HG02798 (cell line): Measurements from ENCODE around the gene SPRR4.
"Not testable (repeated sequence)": the region's sequence is repeated elsewhere in the genome, so short reads cannot be mapped to it uniquely, and the experiment has no call there.

ENCODE experiments used
- ATAC-seq: cut with Tn5 transposase; IDR thresholded peaks from one replicate; pipeline ENCODE4 v1.9.1; 2021; ENCODE audit warnings: mild to moderate bottlenecking; ENCODE audit not compliant: unreplicated experiment, poor library complexity

Gene SPRR4

DNA sequence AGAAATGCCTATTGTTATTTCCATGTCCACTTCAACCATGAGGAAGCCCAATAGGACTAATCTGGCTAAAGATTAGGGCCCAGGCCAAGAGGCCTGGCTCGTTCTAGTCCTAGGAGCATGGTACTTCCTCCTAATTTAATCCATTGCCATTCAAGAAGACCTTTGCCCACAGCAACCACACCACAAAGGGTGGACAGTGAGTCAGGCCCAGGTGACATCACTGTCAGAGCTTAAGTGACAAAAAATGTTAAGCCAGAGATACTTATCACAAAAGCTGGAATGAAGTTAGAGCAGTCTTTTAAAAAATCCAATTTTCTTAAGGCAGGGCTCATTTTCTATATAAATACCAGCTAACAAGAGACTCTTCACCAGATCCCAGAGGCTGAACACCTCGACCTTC lies 30.9 kb downstream of the SPRR4 start, which contains the start of gene SPRR3:
Gene SPRR3 (plus strand): TSS at position 368 of the 400 bp plus-strand sequence. CDS start 1,272 bp downstream, outside the sequence.
- no peak for ATAC-seq

DNA sequence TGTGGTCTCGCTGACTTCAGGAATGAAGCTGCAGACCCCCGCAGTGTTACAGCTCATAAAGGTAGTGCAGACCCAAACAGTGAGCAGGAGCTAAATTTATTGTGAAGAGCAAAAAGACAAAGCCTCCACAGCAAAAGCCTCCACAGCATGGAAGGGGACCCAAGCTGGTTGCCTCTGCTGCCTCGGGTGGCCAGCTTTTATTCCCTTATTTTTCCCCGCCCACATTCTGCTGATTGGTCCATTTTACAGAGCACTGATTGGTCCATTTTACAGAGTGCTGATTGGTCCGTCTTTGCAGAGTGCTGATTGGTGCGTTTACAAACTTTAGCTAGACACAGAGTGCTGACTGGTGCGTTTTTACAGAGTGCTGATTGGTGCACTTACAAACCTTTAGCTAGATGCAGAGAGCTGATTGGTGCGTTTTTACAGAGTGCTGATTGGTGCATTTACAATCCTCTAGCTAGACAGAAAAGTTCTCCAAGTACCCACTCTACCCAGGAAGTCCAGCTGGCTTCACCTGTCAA lies 40.8 kb downstream of the SPRR4 start:
- ATAC-seq: not testable (repeated sequence)

DNA sequence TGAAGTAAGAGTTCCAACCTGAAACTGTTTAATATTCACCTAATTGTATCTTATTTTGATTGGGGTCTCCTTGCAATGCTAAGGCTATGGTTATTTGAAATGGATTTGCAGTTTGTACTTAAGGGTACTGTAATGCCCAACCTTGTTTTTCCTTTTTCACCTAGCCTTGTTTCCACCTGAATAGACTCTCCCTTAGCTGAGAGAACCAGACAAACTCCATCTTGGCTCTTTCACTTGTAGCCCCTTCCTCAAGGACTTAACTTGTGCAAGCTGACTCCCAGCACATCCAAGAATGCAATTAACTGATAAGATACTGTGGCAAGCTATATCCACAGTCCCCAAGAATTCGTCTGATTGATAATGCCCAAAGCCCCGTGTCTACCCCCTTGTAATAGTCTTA lies 51.4 kb downstream of the SPRR4 start:
- ATAC-seq: not testable (repeated sequence)
